KOPT-K1 (cell line): ENCODE data around the gene OR2M3.

Experiments
- H3K27ac ChIP-seq: fragments of 200-600 bp; sonication (generic); 2 replicates; pipeline ENCODE4 v1.5.1; 2016; ENCODE audit warnings: antibody characterized with exemption, mild to moderate bottlenecking, low read depth, low read length; ENCODE audit not compliant: poor library complexity, severe bottlenecking
- H3K36me3 ChIP-seq: fragments of 200-600 bp; sonication (generic); 2 replicates; pipeline ENCODE4 v1.5.1; 2017; ENCODE audit warnings: antibody characterized with exemption, mild to moderate bottlenecking, low read length, moderate library complexity; ENCODE audit not compliant: insufficient read depth
- H3K9me3 ChIP-seq: fragments of 200-600 bp; sonication (generic); 2 replicates; pipeline ENCODE4 v1.5.1; 2017; ENCODE audit warnings: antibody characterized with exemption, low read length, mild to moderate bottlenecking; ENCODE audit not compliant: insufficient read depth, poor library complexity, severe bottlenecking

OR2M3 gene, protein sequence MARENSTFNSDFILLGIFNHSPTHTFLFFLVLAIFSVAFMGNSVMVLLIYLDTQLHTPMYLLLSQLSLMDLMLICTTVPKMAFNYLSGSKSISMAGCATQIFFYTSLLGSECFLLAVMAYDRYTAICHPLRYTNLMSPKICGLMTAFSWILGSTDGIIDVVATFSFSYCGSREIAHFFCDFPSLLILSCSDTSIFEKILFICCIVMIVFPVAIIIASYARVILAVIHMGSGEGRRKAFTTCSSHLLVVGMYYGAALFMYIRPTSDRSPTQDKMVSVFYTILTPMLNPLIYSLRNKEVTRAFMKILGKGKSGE

DNA sequence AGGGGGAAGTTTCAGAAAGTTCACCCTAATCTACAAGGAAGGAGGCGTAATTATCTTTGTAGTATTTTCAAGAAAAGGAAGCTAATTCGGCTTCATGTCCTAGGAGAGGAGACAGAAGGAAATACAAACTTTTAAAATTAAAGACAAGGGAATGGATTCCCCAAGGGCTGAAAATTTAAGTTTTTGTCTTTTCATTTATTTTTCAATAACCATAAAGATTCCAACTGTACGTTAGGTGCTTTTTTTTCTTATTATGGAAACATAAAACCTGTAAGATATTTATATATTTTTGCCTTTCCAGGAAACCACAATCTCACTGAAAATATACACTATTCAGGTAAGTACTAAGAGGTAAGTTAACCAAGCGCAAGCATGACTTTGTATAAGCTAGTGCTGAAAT, at the start of gene OR2M3:
Gene OR2M3 (plus strand): TSS at position 301 of the 400 bp plus-strand sequence. CDS start 5,803 bp downstream, outside the sequence.
- H3K9me3 ChIP-seq = no peaks in the 10 kb centered on the region
- no peak within 1 kb of the TSS for H3K27ac ChIP-seq
- no peaks in the 10 kb centered on the region for H3K36me3 ChIP-seq

DNA sequence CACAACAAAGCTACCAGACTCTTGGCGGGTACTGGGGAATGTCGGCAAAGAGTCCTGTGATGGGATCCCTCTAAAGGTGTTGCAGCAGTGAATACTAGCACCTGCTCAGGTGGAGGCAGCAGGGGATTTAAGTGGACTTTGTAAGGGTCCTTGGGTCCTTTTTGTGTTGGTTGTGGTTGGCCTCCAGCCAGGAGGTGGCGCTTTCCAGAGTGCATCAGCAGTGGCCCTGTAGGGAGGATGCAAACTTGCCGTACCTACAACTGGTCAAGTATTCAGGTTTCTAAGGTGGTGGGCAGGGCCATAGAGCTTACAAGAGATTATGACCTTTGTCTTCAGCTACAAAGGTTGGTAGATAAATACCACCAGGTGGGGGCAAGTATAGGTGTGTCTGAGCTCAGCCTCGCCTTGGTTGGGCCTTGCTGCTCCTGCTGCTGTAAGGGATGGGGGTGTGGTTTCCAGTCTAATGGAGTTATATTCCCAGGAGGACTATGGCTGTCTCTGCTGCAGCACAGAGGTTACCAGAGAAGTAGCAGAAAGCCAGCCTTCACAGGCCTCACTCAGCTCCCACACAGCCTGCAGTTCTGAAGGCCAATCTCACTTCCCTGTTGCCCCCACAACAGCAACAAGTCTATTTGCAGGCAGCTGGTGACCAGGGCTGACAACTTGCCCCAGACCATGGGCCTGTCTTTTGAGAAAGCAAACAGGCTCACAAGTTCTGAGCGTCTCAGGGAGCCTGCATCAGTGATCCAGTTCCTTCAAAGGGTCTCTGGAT, 44.8 kb upstream of the OR2M3 start:
- Histone ChIP-seq H3K27ac (no peak overlapping the region), H3K36me3 (no peaks in the 10 kb centered on the region), H3K9me3 (no peaks in the 10 kb centered on the region)

- H3K27ac ChIP-seq = no peak overlapping the region
- H3K36me3 ChIP-seq = no peaks in the 10 kb centered on the region
- no peaks in the 10 kb centered on the region for H3K9me3 ChIP-seq
Measured at GRCh38 chr1:248155927-248156326, 41.1 kb upstream of the OR2M3 start.

- no peak overlapping the region for H3K27ac ChIP-seq
- no peaks in the 10 kb centered on the region for H3K36me3 ChIP-seq
- no peaks in the 10 kb centered on the region for H3K9me3 ChIP-seq
Measured at GRCh38 chr1:248158758-248159157, 38.3 kb upstream of the OR2M3 start.

DNA sequence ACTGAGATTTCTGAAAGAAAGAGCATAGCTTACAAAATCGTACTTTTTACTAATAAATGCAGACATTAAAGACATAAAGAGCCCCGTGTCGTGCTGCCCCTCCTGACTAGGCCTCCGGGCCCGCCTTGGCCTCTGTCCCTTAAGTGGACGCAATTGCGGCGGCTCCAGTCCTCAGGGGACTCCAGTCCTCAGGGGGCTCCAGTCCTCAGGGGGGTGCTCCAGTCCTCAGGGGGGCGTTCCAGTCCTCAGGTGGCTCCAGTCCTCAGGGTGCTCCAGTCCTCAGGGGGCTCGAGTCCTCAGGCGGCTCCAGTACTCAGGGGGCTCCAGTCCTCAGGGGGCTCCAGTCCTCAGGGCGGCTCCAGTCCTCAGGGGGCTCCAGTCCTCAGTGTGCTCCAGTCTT, 33.0 kb upstream of the OR2M3 start:
- Histone ChIP-seq H3K36me3 (no peaks in the 10 kb centered on the region), H3K9me3 (no peaks in the 10 kb centered on the region), H3K27ac (no peak overlapping the region)

DNA sequence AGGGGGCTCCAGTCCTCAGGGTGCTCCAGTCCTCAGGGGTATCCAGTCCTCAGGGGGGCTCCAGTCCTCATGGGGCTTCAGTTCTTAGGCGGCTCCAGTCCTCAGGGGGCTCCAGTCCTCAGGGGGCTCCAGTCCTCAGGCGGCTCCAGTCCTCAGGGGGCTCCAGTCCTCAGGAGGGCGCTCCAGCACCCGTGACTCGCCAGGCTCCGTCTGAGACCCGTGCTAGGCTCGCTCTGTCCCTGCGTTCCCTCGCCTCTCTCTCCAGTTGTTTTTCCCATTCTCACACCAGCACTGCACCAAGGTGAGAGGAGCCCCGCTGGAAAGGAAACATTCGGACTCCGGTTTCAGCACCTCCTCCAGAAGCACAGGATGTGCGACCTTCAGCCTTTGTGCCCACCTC, 31.9 kb upstream of the OR2M3 start:
- Histone ChIP-seq H3K36me3 (no peaks in the 10 kb centered on the region), H3K9me3 (no peaks in the 10 kb centered on the region), H3K27ac (no peak overlapping the region)

GRCh38 chr1:248174521-248174920, 22.5 kb upstream of the OR2M3 start, which contains the start of gene OR2M2:
Gene OR2M2, plus strand, starts transcription at chr1:248174821. Its CDS starts 5,165 bp downstream, at chr1:248179986.
- Histone ChIP-seq H3K36me3 (no peaks in the 10 kb centered on the region), H3K27ac (no peak within 1 kb of the TSS), H3K9me3 (no peaks in the 10 kb centered on the region)

DNA sequence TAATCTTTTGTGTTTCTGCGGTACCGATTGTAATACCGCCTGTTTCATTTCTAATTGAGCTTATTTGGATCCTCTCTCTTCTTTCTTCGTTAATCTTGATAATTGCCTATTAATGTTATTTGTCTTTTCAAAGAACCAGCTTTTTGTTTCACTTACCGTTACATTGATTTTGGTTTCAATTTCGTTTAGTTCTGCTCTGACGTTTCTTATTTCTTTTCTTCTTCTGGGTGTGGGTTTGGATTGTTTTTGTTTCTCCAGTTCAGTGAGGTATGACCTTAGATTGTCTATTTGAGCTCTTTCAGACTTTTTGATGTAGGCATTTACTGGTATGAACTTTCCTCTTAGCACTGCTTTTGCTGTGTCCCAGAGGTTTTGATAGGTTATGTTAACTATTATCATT, 13.1 kb upstream of the OR2M3 start:
- Histone ChIP-seq H3K9me3 (no peaks in the 10 kb centered on the region), H3K27ac (no peak overlapping the region), H3K36me3 (no peaks in the 10 kb centered on the region)

GRCh38 chr1:248187363-248187762, 9.7 kb upstream of the OR2M3 start:
- no peaks in the 10 kb centered on the region for H3K9me3 ChIP-seq
- no peak overlapping the region for H3K27ac ChIP-seq
- H3K36me3 ChIP-seq = no peaks in the 10 kb centered on the region

DNA sequence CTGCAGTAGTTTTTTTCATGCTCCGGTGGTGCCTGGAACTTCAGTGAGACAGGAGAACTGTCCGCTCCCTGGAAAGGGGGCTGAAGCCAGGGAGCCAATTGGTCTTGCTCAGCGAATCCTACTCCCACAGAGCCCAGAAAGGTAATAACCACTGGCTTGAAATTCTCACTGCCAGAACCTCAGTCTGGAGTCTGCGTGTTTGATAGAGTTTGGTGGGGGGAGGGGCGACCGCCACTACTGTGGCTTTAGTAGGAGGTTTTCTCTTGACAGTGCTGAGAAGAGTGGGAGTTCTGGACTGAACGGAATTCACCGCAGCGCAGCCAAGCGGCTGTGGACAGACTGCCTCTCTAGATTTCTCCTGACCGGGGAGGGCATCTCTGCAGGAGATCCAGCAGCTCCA, 8.0 kb upstream of the OR2M3 start:
- no peaks in the 10 kb centered on the region for H3K9me3 ChIP-seq
- no peaks in the 10 kb centered on the region for H3K36me3 ChIP-seq

DNA sequence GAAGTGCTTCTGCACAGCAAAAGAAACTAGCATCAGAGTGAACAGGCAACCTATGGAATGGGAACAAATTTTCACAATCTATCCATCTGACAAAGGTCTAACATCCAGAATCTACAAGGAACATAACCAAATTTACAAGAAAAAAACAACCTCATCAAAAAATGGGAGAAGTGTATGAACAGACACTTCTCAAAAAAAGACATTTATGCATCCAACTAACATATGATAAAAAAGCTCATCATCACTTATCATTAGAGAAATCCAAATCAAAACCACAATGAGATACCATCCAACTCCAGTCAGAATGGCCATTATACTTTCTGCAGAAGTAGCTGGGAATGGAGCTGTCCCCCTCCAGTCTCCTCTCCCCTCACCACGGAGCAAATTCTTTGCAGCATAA, 2.9 kb upstream of the OR2M3 start:
- Histone ChIP-seq H3K9me3 (no peaks in the 10 kb centered on the region), H3K27ac (no peak overlapping the region), H3K36me3 (no peaks in the 10 kb centered on the region)

More for the DNA sequence above, 8.0 kb upstream of the OR2M3 start:
- no peak overlapping the region for H3K27ac ChIP-seq

DNA sequence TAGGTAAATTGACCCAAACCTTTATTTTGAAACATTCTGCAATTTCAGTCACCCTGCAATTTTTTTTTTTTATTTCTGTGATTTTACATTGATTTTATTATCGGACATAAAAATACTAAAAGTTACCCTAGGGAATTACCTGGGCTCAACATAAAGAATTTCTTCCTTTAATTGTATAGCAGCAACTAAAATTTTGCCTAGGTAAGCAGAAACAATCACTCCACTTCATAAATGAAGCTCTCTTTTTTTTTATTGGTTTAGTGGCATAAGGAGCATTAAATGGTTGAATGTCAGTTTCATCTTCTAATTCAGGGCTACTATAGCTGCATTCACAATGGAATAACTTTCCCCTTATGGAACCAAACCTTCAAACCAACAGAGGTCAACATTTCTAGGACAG, 18.8 kb downstream of the OR2M3 start:
- Histone ChIP-seq H3K27ac (no peak overlapping the region), H3K36me3 (no peaks in the 10 kb centered on the region), H3K9me3 (no peaks in the 10 kb centered on the region)

GRCh38 chr1:248225537-248225936, 28.5 kb downstream of the OR2M3 start:
- no peaks in the 10 kb centered on the region for H3K9me3 ChIP-seq
- no peaks in the 10 kb centered on the region for H3K36me3 ChIP-seq
- no peak overlapping the region for H3K27ac ChIP-seq

DNA sequence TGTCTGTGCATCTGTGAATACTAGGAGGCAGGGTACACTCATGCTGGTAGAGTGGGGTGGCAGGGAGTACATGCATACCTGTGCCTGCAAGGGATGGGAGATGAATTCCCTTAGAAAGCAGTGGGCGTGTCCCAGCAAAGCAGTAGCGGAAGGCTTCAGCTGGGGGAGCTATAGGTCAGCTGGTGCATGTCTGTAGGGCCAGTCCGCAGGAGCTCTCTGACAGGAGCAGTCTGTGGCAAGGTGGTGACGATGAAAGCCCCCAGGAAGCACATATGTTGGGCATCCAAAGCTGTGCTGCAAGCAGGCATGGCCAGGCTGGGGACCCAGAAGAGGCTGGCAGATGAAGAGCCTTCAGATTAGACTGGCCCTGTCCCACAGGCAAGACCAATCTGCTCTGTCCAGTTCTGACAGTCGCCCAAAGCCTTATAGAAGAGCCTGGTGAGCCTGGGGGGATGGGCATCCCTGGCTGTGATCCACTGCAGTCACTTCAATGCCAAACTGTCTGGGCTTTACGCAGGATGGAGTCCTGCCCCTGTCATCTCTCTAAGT, 32.4 kb downstream of the OR2M3 start:
- no peaks in the 10 kb centered on the region for H3K9me3 ChIP-seq
- H3K27ac ChIP-seq = no peak overlapping the region
- H3K36me3 ChIP-seq = no peaks in the 10 kb centered on the region

GRCh38 chr1:248231117-248231516, 34.1 kb downstream of the OR2M3 start, which contains the start of gene OR2M4:
Gene OR2M4, plus strand, starts transcription at chr1:248231417. Its CDS starts 7,512 bp downstream, at chr1:248238929.
- Histone ChIP-seq H3K9me3 (no peaks in the 10 kb centered on the region), H3K36me3 (no peaks in the 10 kb centered on the region), H3K27ac (no peak within 1 kb of the TSS)
